ENCODE results near the gene AIFM3.
A peak's percentile ranks its signal among the peaks of the same experiment; 100 is the strongest.
"Not testable (repeated sequence)": the region's sequence is repeated elsewhere in the genome, so short reads cannot be mapped to it uniquely, and the experiment has no call there.

The AIFM3 gene

GRCh38 chr22:21000987-21001600, 34.0 kb downstream of the AIFM3 start:
- DNase-seq = peak in 3 of 51 donors; percentile 52 to 62 (median 55)

- DNase-seq = peak; percentile 78 to 99 (median 94)
Measured at GRCh38 chr22:21001601-21002325, 34.7 kb downstream of the AIFM3 start, which contains the start of gene THAP7. Gene THAP7 (minus strand): TSS chr22:21002118. CDS start chr22:21001911, 207 bp downstream.

- no peak for DNase-seq
Measured at GRCh38 chr22:21003782-21004181, 36.7 kb downstream of the AIFM3 start.

- DNase-seq = not testable (repeated sequence)
Measured at GRCh38 chr22:21009208-21009607, 42.2 kb downstream of the AIFM3 start.

GRCh38 chr22:21009638-21010425, 42.8 kb downstream of the AIFM3 start:
- DNase-seq = no peak

- DNase-seq = no peak
Measured at GRCh38 chr22:21010426-21011113, 43.5 kb downstream of the AIFM3 start.

GRCh38 chr22:21012446-21013407, 45.7 kb downstream of the AIFM3 start:
- DNase-seq = no peak

GRCh38 chr22:21013657-21014201, 46.7 kb downstream of the AIFM3 start:
- no peak for DNase-seq

- DNase-seq = peak; percentile 10 to 93 (median 80)
Measured at GRCh38 chr22:21014202-21014725, 47.2 kb downstream of the AIFM3 start.

GRCh38 chr22:21014726-21015465, 47.8 kb downstream of the AIFM3 start, which contains the start of gene P2RX6:
Gene P2RX6 (plus strand): TSS chr22:21015165. CDS start chr22:21015175, 10 bp downstream.
- peak in 16 of 51 donors; percentile 11 to 52 (median 34) for DNase-seq

- no peak for DNase-seq
Measured at GRCh38 chr22:21015466-21016006, 48.5 kb downstream of the AIFM3 start.

- no peak for DNase-seq
Measured at GRCh38 chr22:21016644-21017420, 49.8 kb downstream of the AIFM3 start.

GRCh38 chr22:21018314-21018713, 51.3 kb downstream of the AIFM3 start:
- DNase-seq = no peak

- no peak for DNase-seq
Measured at GRCh38 chr22:21020802-21021429, 53.9 kb downstream of the AIFM3 start.

- no peak for DNase-seq
Measured at GRCh38 chr22:21022507-21022906, 55.5 kb downstream of the AIFM3 start.

- no peak for DNase-seq
Measured at GRCh38 chr22:21022955-21023614, 56.0 kb downstream of the AIFM3 start.

- no peak for DNase-seq
Measured at GRCh38 chr22:21025266-21025665, 58.2 kb downstream of the AIFM3 start.

Measured in hypothalamus (tissue), 51 donors.